Measurements from ENCODE around the gene OSBPL5. TPM values are rescaled to one million over a fixed set of nuclear protein-coding genes. Genes with fewer than 3 reads are reported as not detected.

The OSBPL5 gene
- total and polyA plus RNA-seq, 5 experiments from 2014 or later = 4.4 to 18.3 (median 5.5) TPM

GRCh38 chr11:3043315-3043871 is 121.7 kb downstream of the OSBPL5 start:
- Mint-ChIP-seq H3K4me1 (peaks cover 3 to 22% (median 13%) of the 10 kb centered on the region in 4 donors), H3K27me3 (no peaks in the 10 kb centered on the region), H3K4me3 (no peak overlapping the region), H3K27ac (peak overlapping the region in 6 of 10 donors; percentile 15 to 76 (median 47)), H3K9me3 (no peaks in the 10 kb centered on the region), H3K36me3 (peaks cover 2 to 61% (median 6%) of the 10 kb centered on the region in 3 donors)
- ATAC-seq (no peak), DNase-seq (no peak)
- POLR2A ChIA-PET = no interaction called here

GRCh38 chr11:3042496-3043314 is 122.4 kb downstream of the OSBPL5 start:
- Mint-ChIP-seq H3K4me3 (no peak overlapping the region), H3K4me1 (peaks cover 8 to 22% (median 14%) of the 10 kb centered on the region in 4 donors), H3K36me3 (peaks cover 2 to 66% (median 6%) of the 10 kb centered on the region in 3 donors), H3K27me3 (no peaks in the 10 kb centered on the region), H3K27ac (peak overlapping the region in 6 of 10 donors; percentile 11 to 76 (median 41)), H3K9me3 (no peaks in the 10 kb centered on the region)
- DNase-seq = no peak
- POLR2A ChIA-PET = no interaction called here
- ATAC-seq = no peak

GRCh38 chr11:3041699-3042441 is 123.2 kb downstream of the OSBPL5 start:
- H3K9me3 Mint-ChIP-seq = no peaks in the 10 kb centered on the region
- H3K27me3 Mint-ChIP-seq = no peaks in the 10 kb centered on the region
- H3K4me1 Mint-ChIP-seq = peaks cover 9 to 30% (median 21%) of the 10 kb centered on the region in 4 donors
- peaks cover 6 to 65% (median 6%) of the 10 kb centered on the region in 3 donors for H3K36me3 Mint-ChIP-seq
- no peak for DNase-seq
- H3K27ac Mint-ChIP-seq = peak overlapping the region in 3 of 10 donors; percentile 15 to 37 (median 22)
- no peak overlapping the region for H3K4me3 Mint-ChIP-seq
- POLR2A ChIA-PET = no interaction called here
- no peak for ATAC-seq

- DNase-seq (no peak), ATAC-seq (no peak)
- Mint-ChIP-seq H3K27me3 (no peaks in the 10 kb centered on the region), H3K27ac (peak overlapping the region in 1 of 10 donors; percentile 29), H3K9me3 (no peaks in the 10 kb centered on the region), H3K4me1 (peaks cover 14 to 37% (median 24%) of the 10 kb centered on the region in 4 donors), H3K4me3 (no peak overlapping the region), H3K36me3 (peaks cover 6 to 70% (median 8%) of the 10 kb centered on the region in 3 donors)
- POLR2A ChIA-PET = no interaction called here
Measured at GRCh38 chr11:3040881-3041280, 124.2 kb downstream of the OSBPL5 start.

- H3K27ac Mint-ChIP-seq = peak overlapping the region in 2 of 10 donors; percentile 31 to 56
- peaks cover 12 to 36% (median 19%) of the 10 kb centered on the region in 4 donors for H3K4me1 Mint-ChIP-seq
- no peaks in the 10 kb centered on the region for H3K9me3 Mint-ChIP-seq
- H3K27me3 Mint-ChIP-seq = no peaks in the 10 kb centered on the region
- peaks cover 11 to 77% (median 18%) of the 10 kb centered on the region in 3 donors for H3K36me3 Mint-ChIP-seq
- POLR2A ChIA-PET = interaction anchor here (1.3 to 1.4 kb wide), 2 partner anchors 23 to 53 kb away, joined by 4 to 6 read pairs; no protein-coding TSS in a partner anchor
- DNase-seq = no peak
- no peak for ATAC-seq
- H3K4me3 Mint-ChIP-seq = no peak overlapping the region
Measured at GRCh38 chr11:3037945-3038271, 127.2 kb downstream of the OSBPL5 start.

Other genes starting within 250 kb of the OSBPL5 start
- under 1 TPM; 0.69 to 0.83 TPM for gene PHLDA2, start 235.9 kb downstream of the OSBPL5 start, total RNA-seq
- not detected for gene PHLDA2, start 235.9 kb downstream of the OSBPL5 start, polyA plus RNA-seq
- gene NAP1L4, start 173.0 kb downstream of the OSBPL5 start, total RNA-seq = 100 to 1,000 TPM; 455 to 471 TPM
- gene NAP1L4, start 173.0 kb downstream of the OSBPL5 start, polyA plus RNA-seq = 100 to 1,000 TPM; 169 to 207 (median 201) TPM
- gene CARS1, start 107.9 kb downstream of the OSBPL5 start, total RNA-seq = 100 to 1,000 TPM; 131 TPM
- 10 to 100 TPM; 31.4 to 70.2 (median 60.0) TPM for gene CARS1, start 107.9 kb downstream of the OSBPL5 start, polyA plus RNA-seq
- not detected for gene MRGPRG, start 53.5 kb upstream of the OSBPL5 start, total RNA-seq
- not detected for gene MRGPRG, start 53.5 kb upstream of the OSBPL5 start, polyA plus RNA-seq
- not detected for gene MRGPRE, start 67.1 kb upstream of the OSBPL5 start, total RNA-seq
- gene MRGPRE, start 67.1 kb upstream of the OSBPL5 start, polyA plus RNA-seq = not detected
- 10 to 100 TPM; 43.4 to 46.0 TPM for gene ZNF195, start 213.8 kb upstream of the OSBPL5 start, total RNA-seq
- gene ZNF195, start 213.8 kb upstream of the OSBPL5 start, polyA plus RNA-seq = 10 to 100 TPM; 17.0 to 24.0 (median 21.7) TPM

All from naive thymus-derived CD8-positive, alpha-beta T cell (primary cell).